Cardiac muscle cell (in vitro differentiated cells and primary cell): Measurements from ENCODE around the gene RTCB. TPM values are rescaled to one million over a fixed set of nuclear protein-coding genes. Genes with fewer than 3 reads are reported as not detected.
A peak's percentile ranks its signal among the peaks of the same experiment; 100 is the strongest.

Experiments used
- DNase-seq, 2 donors: peaks; one replicate each; pipeline versions ENCODE4 v3.0.0 to v3.0.0-alpha.2; 2010 to 2017; ENCODE audit warnings: low read depth in 1 of 2, low spot score in 1 of 2
- H3K27ac ChIP-seq: fragments of 200-600 bp; sonication (generic); 2 replicates; pipeline ENCODE4 v1.5.1; 2016
- H3K27me3 ChIP-seq: fragments of 200-600 bp; sonication (generic); 2 replicates; pipeline ENCODE4 v1.6.0; 2016; ENCODE audit warnings: control low read depth
- H3K36me3 ChIP-seq: fragments of 200-600 bp; sonication (generic); 2 replicates; pipeline ENCODE4 v1.5.1; 2016; ENCODE audit warnings: control low read depth
- H3K4me1 ChIP-seq: fragments of 200-600 bp; sonication (generic); 2 replicates; pipeline ENCODE4 v1.8.1; 2017; ENCODE audit warnings: low read depth, mild to moderate bottlenecking, mixed run types
- H3K4me3 ChIP-seq: fragments of 200-600 bp; sonication (generic); 2 replicates; pipeline ENCODE4 v1.5.1; 2016; ENCODE audit warnings: mild to moderate bottlenecking
- H3K9me3 ChIP-seq: fragments of 200-600 bp; sonication (generic); 2 replicates; pipeline ENCODE4 v1.5.1; 2017; ENCODE audit warnings: low read depth, mild to moderate bottlenecking, control low read depth
- polyA plus RNA-seq: library from polyadenylated mRNA; unstranded; fragments of >200 nt; fragmentation: Nextera tagmentation; extraction: Ambion mirVana; gene quantifications from 2 replicates; pipeline ENCODE4 v1.2.1, GENCODE V29; 2016
- total RNA-seq: library from RNA; depleted of rRNA; stranded (reverse); fragments of >200 nt; gene quantifications from 2 replicates; pipeline ENCODE4 v1.2.3, GENCODE V29; 2016
- TF ChIP-seq, protein P1 (sequence below): IDR thresholded peaks from 2 replicates; pipeline ENCODE4 v1.5.1; 2012; ENCODE audit warnings: low read depth, mild to moderate bottlenecking, low read length

The RTCB gene
- total RNA-seq (104 and 109 TPM in 2 replicates), polyA plus RNA-seq (137 and 154 TPM in 2 replicates)

DNA sequence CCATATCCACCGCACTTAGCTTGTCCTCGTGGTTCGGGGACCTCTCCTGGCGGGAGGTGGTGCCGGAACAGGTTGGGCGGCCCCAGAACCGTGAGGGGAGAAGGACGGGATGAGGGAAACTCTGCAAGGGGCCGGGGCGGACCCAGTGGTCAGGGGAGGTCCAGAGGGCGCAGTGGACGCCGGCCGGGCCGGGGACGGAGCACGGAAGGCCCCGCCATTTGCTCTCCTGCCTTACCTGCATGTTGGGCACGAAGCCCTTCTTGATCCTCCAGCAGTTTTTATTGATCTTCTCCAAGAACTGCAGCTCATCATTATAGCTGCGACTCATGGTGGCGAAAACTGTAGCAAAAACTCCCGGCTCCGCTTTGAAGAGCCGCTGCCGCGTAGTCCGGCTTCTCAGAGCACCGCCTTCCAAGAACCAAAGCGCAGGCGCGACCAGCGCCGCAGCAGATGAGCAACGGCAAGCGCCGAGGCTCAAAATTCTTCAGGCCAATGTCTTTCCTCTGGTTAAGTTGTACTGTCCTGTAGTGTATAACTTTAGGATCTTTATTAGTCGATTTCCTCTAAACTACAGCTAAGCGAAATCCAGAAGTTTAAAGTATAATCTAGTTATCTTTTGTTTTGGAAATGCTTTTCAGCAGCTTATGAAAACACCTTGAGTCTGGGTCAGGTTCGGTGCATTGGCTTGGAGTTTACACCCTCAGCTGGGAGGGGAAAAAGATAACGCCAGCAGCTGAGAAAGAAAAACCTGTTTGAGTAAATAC, at the start of gene RTCB:
Gene RTCB (minus strand): TSS at position 419 of the 764 bp plus-strand sequence. CDS start 91 bp downstream, at position 328.
- Histone ChIP-seq H3K4me1 (peaks cover 7% of the 10 kb centered on the region), H3K36me3 (peaks cover 11% of the 10 kb centered on the region), H3K9me3 (no peaks in the 10 kb centered on the region), H3K4me3 (peak within 1 kb of the TSS; percentile 88), H3K27ac (peak within 1 kb of the TSS; percentile 77), H3K27me3 (no peaks in the 10 kb centered on the region)
- peak; percentile 92 to 95 for DNase-seq
- TF ChIP-seq, protein P1, sequence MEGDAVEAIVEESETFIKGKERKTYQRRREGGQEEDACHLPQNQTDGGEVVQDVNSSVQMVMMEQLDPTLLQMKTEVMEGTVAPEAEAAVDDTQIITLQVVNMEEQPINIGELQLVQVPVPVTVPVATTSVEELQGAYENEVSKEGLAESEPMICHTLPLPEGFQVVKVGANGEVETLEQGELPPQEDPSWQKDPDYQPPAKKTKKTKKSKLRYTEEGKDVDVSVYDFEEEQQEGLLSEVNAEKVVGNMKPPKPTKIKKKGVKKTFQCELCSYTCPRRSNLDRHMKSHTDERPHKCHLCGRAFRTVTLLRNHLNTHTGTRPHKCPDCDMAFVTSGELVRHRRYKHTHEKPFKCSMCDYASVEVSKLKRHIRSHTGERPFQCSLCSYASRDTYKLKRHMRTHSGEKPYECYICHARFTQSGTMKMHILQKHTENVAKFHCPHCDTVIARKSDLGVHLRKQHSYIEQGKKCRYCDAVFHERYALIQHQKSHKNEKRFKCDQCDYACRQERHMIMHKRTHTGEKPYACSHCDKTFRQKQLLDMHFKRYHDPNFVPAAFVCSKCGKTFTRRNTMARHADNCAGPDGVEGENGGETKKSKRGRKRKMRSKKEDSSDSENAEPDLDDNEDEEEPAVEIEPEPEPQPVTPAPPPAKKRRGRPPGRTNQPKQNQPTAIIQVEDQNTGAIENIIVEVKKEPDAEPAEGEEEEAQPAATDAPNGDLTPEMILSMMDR, result no peak

DNA sequence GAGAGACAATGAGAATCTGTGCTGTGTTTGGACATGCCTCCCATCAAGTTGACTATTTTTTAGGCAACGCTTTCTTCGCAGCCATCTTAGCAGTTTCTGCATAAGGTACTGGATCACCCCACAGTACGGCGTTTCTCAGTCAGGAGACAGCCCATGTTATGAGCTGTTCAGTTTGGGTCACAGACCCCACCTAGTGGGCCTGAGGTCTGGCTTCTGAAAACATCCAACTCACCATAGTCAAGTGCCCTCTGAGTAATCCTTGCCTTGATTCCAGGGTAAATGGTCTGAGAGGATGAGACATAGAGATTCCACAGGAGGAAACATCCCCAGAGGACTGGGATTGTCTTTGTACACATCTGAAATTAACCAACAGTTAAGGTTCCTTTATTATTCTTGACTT, 45.0 kb upstream of the RTCB start:
- Histone ChIP-seq H3K4me1 (no peaks in the 10 kb centered on the region), H3K27ac (no peak overlapping the region), H3K36me3 (no peaks in the 10 kb centered on the region), H3K4me3 (no peak overlapping the region), H3K27me3 (peaks cover 32% of the 10 kb centered on the region), H3K9me3 (no peaks in the 10 kb centered on the region)
- TF ChIP-seq, protein P1, result no peak
- no peak for DNase-seq

DNA sequence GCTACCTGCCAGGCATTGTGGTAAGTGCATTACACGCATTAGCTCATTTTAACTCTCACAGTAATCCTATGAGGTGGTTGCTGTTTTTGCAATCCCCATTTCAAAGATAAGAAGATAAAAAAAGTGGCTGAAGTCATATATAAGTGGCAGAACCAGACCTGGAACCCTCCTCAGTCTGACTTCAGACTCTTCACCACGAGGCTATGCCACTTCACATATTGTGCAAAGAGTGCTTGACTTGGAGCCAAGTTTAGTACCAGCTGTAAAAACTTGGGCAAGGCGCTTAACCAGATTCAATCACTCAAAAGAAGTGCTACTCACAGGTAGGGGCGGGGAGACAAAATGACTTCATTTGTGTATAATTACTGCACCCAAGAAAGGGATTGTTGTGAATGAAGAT, 36.9 kb upstream of the RTCB start:
- H3K27ac ChIP-seq, result no peak overlapping the region
- H3K27me3 ChIP-seq, result peaks cover 26% of the 10 kb centered on the region
- no peaks in the 10 kb centered on the region for H3K4me1 ChIP-seq
- TF ChIP-seq, protein P1, result no peak
- no peaks in the 10 kb centered on the region for H3K36me3 ChIP-seq
- H3K9me3 ChIP-seq, result no peaks in the 10 kb centered on the region
- no peak overlapping the region for H3K4me3 ChIP-seq
- DNase-seq, result no peak

DNA sequence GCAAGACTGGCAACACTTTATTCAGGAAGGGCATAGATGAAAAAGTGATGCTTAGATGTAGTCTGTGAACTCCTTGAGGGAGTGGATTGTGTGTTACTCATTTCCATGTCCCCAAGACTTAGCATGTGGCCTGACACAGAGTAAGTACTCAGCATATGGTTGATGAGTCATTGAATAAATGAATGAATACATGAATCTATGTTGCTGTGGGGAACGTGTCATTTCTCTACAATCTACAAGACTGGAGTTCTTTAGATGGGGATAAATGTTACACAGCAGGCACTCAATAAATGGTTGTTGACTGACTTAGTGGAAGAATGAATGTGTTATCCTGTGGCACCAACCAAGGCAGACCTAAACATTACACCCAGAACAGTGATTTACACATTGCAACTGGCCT, 34.3 kb upstream of the RTCB start:
- Histone ChIP-seq H3K4me1 (no peaks in the 10 kb centered on the region), H3K4me3 (no peak overlapping the region), H3K27ac (no peak overlapping the region), H3K27me3 (peaks cover 44% of the 10 kb centered on the region), H3K36me3 (no peaks in the 10 kb centered on the region), H3K9me3 (no peaks in the 10 kb centered on the region)
- no peak for DNase-seq
- TF ChIP-seq, protein P1, result no peak

DNA sequence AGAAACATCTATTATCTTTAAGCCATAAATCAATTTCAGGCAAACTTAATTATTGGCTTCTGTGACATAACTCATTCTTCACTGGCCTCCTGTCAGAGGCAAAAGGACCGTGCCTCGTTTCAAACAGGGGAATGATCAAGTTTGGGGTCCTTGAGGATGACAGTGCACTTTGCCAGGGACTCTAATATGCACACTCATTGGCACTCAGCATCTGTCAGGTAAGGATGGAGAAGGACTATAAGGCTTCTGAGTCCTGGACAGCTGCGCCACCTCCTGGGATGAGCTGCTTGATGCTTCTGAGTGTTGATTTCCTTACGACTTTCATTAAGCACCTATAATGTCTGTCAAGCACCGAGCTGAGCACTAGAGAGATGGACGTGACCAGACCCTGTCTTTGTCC, 32.0 kb upstream of the RTCB start:
- peak in 1 of 2 donors; percentile 1 for DNase-seq
- Histone ChIP-seq H3K4me1 (no peaks in the 10 kb centered on the region), H3K4me3 (no peak overlapping the region), H3K9me3 (no peaks in the 10 kb centered on the region), H3K27ac (no peak overlapping the region), H3K27me3 (peaks cover 54% of the 10 kb centered on the region), H3K36me3 (no peaks in the 10 kb centered on the region)
- TF ChIP-seq, protein P1, result peak; percentile 15
